GM21528 (cell line): ENCODE measurements around the gene KLHL21.

ENCODE experiments used
- ATAC-seq: cut with Tn5 transposase; IDR thresholded peaks from one replicate; pipeline ENCODE4 v1.9.1; 2021; ENCODE audit warnings: mild to moderate bottlenecking, moderate library complexity; ENCODE audit not compliant: unreplicated experiment, low FRiP score

KLHL21 gene

DNA sequence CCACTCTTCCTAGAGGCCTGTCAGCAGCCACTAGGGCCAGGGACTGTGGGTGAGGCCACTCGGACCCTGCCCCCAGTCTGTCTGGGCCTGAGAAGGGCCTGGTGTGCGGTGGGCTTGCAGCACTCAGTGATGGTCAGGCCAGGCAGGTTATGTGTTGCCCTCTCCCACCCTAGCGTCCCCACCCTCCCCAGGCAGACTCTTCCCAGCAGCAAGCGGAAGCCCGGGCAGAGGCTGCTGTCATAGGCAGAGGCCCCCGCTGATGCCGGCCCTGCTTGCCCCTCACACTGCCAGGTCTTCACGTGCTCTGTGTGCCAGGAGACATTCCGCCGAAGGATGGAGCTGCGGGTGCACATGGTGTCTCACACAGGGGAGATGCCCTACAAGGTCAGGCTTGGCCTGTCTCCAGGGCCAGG, 16.3 kb downstream of the KLHL21 start:
- no peak for ATAC-seq

DNA sequence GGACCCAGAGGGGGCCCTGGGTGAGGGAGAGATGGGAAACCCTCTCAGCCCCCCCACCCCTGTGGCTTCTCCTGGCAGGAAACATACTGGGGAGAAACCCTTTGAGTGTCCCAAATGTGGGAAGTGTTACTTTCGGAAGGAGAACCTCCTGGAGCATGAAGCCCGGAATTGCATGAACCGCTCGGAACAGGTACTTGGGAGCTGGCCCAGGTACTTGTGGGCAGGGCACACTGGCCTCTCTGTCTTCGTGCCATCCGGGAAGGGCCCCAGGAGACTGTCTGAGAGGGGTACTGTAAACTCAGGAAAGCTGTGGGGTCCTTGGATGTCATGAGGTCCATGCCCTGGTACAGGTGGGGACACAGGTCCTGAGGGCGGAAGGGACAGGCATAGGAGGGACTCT, 16.8 kb downstream of the KLHL21 start:
- ATAC-seq = no peak

DNA sequence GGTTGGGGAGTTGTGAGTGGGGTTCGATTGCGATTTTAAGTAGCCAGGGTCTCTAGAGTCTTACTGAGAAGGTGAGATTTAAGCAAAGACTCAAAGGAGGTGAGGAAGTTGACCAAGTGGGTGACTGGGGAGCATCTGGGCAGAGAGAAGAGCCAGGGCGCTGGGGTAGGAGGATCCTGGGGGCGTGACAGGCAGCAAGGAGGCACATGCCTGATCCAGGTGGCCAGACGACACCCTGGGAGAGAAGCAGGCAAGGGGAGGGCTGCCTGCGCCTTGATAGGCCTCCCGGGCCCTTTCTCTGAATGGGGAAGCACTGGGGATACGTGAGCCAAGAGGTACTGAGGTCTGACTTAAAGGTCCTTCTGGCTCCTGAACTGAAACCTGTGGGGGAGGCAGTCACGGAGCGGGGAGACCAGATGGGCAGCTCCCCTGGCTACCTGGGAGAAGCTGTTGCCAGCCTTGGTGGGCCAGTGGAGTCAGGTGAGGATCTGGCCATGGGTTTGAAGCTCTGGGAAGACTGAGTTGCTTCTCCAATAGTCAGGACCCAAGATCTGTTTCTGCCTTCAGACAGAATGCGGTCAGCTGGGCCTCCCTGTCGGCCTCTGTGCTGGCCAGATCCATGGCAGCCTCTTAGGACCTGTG, 17.5 kb downstream of the KLHL21 start:
- no peak for ATAC-seq

DNA sequence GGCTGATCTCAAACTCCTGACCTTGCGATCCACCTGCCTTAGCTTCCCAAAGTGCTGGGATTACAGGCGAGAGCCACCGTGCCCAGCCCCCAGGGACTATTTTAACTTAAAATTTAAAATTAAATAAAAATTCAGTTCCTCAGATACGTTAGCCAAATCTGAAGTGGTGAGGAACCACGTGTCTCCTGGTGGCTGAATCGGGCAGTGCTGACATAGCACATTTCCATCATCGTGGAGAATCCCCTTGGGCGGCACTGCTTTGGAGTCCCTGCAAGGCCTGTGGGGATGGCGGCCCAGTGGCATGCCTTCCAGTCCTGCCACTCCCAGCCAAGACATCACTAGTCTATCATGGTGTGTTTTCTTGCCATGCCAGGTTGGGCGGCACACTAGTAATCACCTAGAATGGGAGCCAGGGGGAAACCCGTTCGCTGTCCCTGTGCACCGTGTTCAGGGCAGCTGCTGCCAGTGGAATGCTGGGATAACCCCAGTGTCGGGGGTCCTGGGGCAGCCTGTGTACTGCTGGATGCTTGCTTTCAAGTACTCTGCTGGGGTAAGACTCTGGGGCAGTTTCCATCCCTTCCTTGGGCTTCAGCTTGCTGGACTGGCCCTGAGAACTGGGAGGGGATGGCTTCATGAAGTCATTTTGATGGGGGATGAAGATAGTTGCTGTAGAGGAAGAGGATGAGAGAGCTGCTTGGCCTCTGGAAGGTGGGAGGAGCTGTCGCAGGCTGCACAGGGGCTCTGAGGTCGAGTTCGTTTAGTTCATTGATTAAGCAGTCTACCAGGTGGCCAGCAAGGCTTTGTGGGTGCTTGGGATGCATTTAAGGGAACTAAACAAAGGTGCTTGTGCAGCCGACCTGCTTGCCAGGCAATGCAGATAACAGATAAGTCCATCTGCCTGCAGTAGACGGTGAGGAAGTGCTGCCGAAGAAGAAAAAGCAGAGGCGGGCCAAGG, 18.3 kb downstream of the KLHL21 start:
- no peak for ATAC-seq

DNA sequence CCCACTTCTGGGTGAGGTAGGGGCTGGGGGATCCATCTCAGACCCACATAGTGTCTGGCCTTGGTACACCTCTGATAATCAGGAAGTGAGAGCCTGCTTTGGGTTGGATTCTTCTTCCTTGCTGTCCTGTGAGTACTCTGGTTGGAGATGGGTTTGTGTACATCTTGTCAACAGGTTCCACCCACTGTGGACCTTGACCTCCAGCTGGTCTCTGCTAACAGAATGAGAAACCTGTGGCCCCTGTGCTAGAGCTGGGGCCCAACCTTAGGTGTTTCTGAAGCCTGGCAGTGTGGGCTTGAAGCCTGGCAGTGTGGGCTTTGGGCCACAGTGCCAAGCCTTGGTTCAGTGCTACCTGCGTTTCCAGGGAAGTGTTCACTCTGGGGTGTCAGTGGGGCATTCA, 20.3 kb downstream of the KLHL21 start:
- no peak for ATAC-seq

DNA sequence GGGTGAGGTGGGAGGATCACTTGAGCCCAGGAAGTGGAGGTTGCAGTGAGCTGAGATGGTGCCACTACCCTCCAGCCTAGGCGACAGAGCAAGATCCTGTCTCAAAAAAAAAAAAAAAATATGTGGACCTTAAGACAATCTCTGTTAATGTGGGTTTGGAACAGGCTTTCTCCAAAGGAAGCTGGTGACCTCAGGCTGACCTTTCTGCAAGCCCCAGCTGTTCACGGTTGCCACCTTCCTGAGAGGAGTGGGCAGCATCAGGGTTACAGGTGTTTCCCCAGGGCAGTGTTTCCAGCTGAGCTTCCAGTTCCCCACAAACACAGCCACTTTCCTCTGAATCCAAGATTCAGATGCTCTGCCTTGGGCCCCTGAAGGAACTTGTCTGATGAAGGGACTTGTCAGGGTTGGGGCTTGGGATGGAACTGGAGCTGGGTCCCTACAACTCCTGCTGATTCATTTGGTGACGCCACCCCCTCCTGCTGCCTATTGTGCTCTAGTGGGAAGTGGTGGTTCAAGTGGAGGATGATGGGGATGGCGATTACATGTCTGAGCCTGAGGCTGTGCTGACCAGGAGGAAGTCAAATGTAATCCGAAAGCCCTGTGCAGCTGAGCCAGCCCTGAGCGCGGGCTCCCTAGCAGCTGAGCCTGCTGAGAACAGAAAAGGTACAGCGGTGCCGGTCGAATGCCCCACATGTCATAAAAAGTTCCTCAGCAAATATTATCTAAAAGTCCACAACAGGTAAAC, 20.9 kb downstream of the KLHL21 start:
- ATAC-seq = no peak

DNA sequence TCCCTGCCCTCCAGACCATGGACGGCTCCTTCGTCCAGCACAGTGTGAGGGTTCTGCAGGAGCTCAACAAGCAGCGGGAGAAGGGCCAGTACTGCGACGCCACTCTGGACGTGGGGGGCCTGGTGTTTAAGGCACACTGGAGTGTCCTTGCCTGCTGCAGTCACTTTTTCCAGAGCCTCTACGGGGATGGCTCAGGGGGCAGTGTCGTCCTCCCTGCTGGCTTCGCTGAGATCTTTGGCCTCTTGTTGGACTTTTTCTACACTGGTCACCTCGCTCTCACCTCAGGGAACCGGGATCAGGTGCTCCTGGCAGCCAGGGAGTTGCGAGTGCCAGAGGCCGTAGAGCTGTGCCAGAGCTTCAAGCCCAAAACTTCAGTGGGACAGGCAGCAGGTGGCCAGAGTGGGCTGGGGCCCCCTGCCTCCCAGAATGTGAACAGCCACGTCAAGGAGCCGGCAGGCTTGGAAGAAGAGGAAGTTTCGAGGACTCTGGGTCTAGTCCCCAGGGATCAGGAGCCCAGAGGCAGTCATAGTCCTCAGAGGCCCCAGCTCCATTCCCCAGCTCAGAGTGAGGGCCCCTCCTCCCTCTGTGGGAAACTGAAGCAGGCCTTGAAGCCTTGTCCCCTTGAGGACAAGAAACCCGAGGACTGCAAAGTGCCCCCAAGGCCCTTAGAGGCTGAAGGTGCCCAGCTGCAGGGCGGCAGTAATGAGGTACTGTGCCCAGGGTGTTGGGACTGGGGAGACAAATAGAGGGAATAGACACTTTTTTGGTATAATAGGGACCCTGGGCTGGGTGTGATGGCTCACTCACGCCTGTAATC, 21.9 kb downstream of the KLHL21 start:
- no peak for ATAC-seq

DNA sequence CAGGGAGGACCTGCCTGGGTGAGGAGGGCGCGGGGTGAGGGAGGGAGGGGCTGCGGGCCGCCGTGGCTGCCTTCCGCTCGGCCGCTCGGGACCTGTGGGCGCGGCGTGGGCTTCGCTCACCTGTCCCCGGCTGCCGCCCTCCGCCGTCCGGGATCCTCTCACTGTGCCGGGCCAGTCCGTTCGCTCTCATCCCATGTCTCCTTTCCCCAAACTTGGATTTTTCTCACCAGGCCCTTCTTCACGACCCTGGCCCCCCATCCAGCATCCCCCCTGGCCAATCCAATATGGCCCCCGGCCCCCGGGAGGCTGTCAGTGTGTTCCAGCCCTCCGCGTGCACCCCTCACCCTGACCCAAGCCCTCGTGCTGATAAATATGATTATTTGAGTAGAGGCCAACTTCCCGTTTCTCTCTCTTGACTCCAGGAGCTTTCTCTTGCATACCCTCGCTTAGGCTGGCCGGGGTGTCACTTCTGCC, 22.5 kb downstream of the KLHL21 start:
- peak; percentile 40 for ATAC-seq

DNA sequence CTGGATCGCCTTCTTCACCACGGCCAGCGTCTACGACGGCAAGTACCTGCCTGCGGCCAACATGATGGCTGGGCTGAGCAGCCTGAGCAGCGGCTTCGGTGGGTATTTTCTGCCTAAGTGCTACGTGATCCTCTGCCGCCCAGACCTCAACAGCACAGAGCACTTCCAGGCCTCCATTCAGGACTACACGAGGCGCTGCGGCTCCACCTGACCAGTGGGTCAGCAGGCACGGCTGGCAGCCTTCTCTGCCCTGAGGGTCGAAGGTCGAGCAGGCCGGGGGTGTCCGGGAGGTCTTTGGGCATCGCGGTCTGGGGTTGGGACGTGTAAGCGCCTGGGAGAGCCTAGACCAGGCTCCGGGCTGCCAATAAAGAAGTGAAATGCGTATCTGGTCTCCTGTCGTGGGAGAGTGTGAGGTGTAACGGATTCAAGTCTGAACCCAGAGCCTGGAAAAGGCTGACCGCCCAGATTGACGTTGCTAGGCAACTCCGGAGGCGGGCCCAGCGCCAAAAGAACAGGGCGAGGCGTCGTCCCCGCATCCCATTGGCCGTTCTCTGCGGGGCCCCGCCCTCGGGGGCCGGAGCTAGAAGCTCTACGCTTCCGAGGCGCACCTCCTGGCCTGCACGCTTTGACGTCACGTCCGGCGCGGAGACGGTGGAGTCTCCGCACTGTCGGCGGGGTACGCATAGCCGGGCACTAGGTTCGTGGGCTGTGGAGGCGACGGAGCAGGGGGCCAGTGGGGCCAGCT, 23.1 kb downstream of the KLHL21 start, which contains the start of gene ZBTB48:
Gene ZBTB48, plus strand, starts transcription at position 621 of the 745 bp plus-strand sequence. CDS start 616 bp downstream, outside the sequence.
- peak; percentile 98 for ATAC-seq

DNA sequence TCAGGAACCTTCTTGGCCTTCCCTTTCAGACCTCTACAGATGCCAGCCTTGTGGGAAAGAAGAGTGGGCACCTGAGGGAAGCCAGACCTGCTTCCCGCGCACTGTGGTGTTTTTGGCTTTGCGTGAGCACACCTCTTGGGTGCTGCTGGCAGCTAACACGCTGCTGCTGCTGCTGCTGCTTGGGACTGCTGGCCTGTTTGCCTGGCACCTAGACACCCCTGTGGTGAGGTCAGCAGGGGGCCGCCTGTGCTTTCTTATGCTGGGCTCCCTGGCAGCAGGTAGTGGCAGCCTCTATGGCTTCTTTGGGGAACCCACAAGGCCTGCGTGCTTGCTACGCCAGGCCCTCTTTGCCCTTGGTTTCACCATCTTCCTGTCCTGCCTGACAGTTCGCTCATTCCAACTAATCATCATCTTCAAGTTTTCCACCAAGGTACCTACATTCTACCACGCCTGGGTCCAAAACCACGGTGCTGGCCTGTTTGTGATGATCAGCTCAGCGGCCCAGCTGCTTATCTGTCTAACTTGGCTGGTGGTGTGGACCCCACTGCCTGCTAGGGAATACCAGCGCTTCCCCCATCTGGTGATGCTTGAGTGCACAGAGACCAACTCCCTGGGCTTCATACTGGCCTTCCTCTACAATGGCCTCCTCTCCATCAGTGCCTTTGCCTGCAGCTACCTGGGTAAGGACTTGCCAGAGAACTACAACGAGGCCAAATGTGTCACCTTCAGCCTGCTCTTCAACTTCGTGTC, 23.9 kb downstream of the KLHL21 start:
- no peak for ATAC-seq

DNA sequence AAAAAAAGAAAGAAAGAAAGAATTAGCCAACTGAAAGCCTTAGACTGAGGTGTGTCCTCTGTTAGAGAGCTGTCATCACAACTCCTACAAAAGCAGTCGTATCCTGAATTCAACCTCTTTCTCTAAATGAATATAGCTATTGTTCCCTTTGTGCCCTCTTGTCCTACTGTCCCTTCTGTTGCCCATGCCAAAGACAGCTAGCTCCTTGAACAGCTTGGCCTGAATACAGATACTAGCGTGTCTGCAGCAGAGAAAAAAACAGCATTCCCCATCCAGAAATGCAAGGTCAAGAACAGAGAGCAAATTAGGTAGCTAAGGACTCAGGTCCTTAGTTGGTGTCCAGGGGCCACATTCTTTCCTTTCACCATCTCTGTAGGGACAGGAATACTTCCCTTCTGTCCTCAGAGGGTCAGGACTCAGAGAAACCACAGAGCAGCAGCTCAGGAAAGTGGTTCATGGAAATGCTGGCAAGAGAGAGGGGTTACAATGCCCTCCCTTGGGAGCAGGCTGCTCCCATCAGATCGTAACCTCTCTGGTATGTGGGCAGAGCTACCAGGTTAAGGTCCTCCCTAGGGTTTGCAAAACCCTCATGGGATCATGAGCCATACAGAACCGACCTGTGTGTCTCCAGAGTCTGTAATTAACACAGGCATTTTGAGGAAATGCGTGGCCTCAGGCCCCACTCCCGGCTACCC, 24.7 kb downstream of the KLHL21 start:
- ATAC-seq = no peak

DNA sequence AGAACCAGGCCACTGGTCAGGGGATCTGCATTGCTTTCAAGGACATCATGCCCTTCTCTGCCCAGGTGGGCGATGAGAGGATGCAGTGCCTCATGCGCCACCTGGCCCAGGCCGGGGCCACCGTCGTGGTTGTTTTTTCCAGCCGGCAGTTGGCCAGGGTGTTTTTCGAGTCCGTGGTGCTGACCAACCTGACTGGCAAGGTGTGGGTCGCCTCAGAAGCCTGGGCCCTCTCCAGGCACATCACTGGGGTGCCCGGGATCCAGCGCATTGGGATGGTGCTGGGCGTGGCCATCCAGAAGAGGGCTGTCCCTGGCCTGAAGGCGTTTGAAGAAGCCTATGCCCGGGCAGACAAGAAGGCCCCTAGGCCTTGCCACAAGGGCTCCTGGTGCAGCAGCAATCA, 27.9 kb downstream of the KLHL21 start:
- ATAC-seq = no peak

DNA sequence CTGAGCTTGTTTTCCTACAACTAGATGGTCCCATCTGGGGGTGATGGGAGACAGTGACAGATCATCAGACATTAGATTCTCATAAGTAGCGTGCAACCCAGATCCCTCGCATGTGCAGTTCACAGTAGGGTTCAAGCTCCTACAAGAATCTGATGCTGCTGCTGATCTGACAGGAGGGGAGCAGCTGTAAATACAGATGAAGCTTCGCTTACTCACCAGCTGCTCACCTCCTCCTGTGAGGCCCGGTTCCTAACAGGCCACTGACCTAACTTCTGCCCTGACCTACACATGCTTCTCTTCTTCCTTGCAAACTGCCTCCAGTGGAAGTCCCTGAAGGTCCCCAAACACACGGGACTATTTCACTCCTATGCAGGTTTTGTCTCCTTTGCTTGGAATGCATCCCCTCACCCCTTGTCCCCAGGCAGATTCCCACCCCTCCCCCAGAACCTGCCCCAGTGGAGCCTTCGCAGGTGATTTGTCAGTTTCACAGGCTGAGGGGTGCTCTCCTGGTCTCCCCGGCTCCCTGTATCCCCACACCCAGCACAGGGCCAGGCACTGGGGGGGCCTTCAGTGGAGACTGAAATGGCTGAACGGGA, 28.5 kb downstream of the KLHL21 start:
- ATAC-seq = no peak

DNA sequence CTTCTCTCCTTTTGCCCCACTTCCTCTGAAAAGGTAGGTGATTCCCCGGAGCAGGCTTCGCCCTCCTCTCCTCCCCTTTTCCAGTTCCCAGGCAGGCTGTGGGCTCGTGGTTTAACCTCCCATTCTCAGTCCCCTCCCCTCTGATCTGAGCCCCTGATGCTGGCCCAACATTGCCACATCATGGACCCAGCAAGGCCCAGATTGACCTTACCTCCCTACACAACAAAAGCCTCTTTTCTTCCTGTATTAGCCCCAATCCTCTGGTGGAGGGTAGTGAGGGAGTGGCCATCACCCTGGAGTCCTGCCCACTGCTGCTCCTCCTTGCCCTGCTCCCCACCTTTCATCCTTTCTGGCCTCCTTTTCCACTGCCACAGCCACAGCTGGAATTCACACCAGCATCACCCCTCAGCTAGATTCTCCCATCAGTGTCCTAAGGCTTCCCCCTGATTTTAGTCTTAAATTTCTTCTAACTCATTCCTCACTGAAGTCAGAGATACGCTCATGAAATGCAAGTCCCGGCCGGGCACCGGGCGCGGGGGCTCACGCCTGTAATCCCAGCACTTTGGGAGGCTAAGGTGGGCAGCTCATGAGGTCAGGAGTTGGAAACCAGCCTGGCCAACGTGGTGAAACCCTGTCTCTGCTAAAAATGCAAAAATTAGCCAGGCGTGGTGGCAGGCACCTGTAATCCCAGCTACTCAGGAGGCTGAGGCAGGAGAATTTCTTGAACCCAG, 29.9 kb downstream of the KLHL21 start:
- ATAC-seq = no peak

DNA sequence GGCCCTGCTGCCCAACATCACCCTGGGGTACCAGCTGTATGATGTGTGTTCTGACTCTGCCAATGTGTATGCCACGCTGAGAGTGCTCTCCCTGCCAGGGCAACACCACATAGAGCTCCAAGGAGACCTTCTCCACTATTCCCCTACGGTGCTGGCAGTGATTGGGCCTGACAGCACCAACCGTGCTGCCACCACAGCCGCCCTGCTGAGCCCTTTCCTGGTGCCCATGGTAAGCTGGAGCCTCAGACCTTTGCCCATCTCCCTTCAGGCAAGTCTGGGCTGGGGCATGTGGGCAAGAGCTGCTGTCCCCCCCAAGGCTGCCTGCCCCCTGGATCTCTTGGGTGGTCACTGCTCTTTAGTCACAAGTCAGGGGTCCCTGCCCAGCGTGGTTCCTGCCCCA, 31.7 kb downstream of the KLHL21 start:
- ATAC-seq = no peak

DNA sequence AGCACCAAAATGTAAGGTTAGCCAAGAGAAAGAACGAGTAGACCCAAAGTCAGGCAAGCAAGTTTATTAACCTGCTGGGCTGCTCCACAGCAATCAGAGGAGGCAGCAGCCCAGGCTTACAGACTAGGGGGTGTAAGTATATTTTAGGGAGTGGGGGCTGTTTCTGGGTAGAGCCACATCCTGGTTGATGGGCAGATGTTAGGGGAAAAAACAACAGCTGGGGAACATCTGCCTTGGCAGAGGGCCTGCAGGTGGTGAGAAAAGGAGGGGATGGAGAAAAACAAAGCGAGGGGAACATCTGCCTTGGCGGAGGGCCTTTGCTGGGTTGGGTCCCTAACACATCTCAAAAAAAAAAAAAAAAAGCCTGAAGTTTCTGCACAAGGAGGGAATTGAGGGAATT, 32.6 kb downstream of the KLHL21 start:
- no peak for ATAC-seq

DNA sequence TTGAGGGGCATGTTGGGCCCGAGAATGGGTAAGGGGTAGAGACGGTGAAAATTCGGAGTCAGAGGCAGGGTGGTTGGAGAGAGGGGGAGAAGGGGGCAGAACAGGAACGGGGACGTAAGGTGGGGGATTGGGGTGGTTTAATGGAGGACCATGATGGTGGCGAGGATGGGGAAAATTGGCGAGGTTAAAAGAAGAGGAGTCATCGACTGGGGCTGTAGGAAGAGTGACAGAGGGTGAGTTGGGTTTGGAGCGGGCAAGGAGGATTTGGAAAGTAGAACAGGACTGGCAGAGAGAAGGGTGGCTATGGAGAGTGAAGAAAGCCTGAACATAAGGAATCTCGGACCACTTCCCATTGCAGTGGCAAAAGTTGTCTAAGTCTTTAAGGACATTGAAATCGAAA, 33.6 kb downstream of the KLHL21 start:
- ATAC-seq = no peak
